HPDE6-E6E7 (cell line): Measurements from ENCODE around the gene SFTA2.

ENCODE experiments used
- DNase-seq: peaks from one replicate; pipeline ENCODE4 v3.0.0; 2011; ENCODE audit warnings: missing footprints; ENCODE audit errors: extremely low spot score

Gene SFTA2

GRCh38 chr6:30890646-30891449 is 41.1 kb downstream of the SFTA2 start:
- DNase-seq = no peak

GRCh38 chr6:30889921-30890645 is 41.9 kb downstream of the SFTA2 start:
- DNase-seq = no peak

- DNase-seq = no peak
These were observed 42.5 kb downstream of the SFTA2 start for GRCh38 chr6:30889496-30889885.

GRCh38 chr6:30888816-30889495 is 43.0 kb downstream of the SFTA2 start:
- DNase-seq = no peak

GRCh38 chr6:30887901-30888815 is 43.8 kb downstream of the SFTA2 start:
- no peak for DNase-seq

- DNase-seq = no peak
These were observed 45.1 kb downstream of the SFTA2 start for GRCh38 chr6:30886897-30887255.

- peak; percentile 89 for DNase-seq
These were observed 45.7 kb downstream of the SFTA2 start for GRCh38 chr6:30885999-30886896.

GRCh38 chr6:30885481-30885998 is 46.4 kb downstream of the SFTA2 start:
- DNase-seq = no peak

GRCh38 chr6:30884521-30885480 is 47.2 kb downstream of the SFTA2 start:
- DNase-seq = no peak

- peak; percentile 77 for DNase-seq
These were observed 48.1 kb downstream of the SFTA2 start, which contains the start of gene DDR1 for GRCh38 chr6:30883685-30884520. TSS of gene DDR1 (plus strand) at chr6:30884519. CDS start at chr6:30888730, 4,211 bp downstream.

- DNase-seq = peak; percentile 85
These were observed 48.9 kb downstream of the SFTA2 start for GRCh38 chr6:30882759-30883684.

GRCh38 chr6:30882204-30882758 is 49.7 kb downstream of the SFTA2 start:
- DNase-seq = no peak

GRCh38 chr6:30881392-30882203 is 50.4 kb downstream of the SFTA2 start:
- DNase-seq = no peak
